GM21526 (cell line): ENCODE data around the gene PLS3.
"Not testable (repeated sequence)": the region's sequence is repeated elsewhere in the genome, so short reads cannot be mapped to it uniquely, and the experiment has no call there.

Experiments used
- ATAC-seq: cut with Tn5 transposase; IDR thresholded peaks from one replicate; pipeline ENCODE4 v1.9.1; 2021; ENCODE audit warnings: moderate library complexity; ENCODE audit not compliant: unreplicated experiment, low FRiP score

PLS3 gene, protein sequence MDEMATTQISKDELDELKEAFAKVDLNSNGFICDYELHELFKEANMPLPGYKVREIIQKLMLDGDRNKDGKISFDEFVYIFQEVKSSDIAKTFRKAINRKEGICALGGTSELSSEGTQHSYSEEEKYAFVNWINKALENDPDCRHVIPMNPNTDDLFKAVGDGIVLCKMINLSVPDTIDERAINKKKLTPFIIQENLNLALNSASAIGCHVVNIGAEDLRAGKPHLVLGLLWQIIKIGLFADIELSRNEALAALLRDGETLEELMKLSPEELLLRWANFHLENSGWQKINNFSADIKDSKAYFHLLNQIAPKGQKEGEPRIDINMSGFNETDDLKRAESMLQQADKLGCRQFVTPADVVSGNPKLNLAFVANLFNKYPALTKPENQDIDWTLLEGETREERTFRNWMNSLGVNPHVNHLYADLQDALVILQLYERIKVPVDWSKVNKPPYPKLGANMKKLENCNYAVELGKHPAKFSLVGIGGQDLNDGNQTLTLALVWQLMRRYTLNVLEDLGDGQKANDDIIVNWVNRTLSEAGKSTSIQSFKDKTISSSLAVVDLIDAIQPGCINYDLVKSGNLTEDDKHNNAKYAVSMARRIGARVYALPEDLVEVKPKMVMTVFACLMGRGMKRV

DNA sequence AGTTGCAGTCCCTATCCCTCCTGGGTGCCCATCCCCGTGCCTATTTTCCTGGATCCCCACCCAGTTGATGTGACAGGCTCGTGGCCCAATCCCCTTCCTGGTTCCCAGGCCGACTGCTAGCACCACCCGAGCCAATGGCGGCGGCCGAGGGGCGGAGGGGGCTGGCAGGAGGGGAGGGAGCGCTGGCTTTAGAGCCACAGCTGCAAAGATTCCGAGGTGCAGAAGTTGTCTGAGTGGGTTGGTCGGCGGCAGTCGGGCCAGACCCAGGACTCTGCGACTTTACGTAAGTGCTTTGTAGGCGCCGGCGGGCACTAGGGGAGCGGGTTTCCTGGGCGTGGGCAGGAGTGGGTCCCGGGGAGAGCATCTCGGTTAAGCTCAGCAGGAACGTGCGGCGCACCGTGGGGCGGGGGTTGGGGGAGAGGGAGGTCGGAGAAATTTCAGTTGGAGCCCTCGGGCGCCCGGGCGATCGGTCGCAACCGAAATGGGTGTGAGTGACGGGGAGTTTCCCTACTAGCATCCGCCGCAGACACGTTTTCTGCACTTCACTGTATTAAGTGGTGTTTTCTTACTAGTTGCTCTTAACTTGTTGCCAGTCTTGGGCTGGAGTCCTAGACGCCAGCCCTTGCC, at the start of gene PLS3:
Gene PLS3, plus strand, starts transcription at position 197 of the 627 bp plus-strand sequence. CDS start 49,077 bp downstream, outside the sequence.
- no peak for ATAC-seq

DNA sequence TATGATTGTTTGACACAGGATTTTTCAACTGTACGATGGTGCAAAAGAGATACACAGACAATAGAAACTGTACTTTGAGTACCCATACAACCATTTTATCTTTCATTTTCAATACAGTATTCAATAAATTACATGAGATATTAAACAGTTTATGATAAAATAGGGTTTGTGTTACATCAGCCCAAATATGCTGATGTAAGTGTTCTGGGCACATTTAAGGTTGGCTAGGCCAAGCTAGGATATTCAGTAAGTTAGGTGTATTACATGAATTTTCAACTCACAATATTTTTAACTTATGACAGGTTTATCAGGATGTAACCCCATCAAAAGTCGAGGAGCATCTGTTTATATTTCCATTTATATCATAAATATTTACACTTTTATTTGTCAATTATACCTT, 42.9 kb upstream of the PLS3 start:
- no peak for ATAC-seq

- no peak for ATAC-seq
Observed at GRCh38 chrX:115521741-115522140, 39.2 kb upstream of the PLS3 start.

DNA sequence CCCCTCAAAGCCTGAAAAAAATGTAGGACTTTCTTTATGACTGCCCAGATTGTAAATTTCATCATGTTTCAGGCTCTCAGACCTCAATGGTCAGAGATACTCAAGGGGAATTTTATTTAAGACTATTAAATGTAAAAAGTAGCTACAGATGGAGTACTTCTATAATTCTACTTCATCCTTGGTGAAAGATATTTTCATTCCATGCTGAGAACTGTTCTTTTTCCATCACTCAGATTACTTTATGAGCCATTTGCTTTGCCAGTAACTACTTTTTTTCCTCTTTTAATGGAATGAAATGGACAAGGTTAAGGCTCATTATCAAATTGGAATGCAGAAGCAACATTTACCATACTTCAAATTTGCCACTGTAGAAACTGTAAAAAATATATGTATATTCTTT, 38.0 kb upstream of the PLS3 start:
- ATAC-seq: no peak

DNA sequence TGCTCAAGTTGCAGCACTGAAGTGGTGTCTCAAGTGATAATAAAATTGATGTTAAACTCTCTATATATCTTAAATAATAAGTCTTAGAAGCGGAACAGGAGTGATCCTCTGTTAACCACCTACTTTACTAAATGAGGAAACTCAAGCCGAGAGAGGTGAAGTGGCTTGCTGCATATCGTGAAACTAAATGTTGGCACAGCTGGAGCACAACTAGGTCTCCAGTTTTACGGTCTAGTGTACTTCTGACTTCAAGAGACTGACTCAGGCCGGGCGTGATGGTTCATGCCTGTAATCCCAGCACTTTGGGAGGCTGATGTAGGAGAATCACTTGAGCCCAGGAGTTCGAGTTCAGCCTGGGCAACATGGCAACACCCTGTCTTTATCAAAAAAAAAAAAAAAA, 35.5 kb upstream of the PLS3 start:
- no peak for ATAC-seq

DNA sequence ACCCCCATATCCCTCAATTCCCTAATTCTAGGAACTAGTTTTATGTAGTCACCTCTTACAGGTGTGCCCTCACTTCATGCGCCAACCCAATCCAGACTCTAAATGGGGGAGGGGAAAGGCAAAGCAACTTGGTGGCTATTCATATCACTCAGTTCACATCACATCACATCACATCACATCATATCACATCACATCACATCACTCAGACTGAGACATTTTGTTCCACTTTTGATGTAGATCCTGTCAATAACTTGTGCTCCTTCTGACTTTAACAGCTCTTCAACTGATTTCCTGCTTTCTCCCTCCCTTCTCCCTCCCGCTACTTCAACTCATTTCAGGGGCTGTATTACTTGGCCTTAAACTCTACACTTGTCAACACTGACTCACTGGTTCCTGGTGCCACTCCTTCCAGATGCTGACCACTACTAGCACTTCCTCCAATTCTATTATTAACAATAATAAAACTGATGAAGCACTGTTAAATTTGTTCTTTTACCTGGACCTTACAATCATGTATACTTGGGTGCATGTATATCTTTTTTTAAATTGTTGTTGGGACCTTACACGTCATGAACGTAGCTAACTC, 29.1 kb upstream of the PLS3 start:
- ATAC-seq: no peak

DNA sequence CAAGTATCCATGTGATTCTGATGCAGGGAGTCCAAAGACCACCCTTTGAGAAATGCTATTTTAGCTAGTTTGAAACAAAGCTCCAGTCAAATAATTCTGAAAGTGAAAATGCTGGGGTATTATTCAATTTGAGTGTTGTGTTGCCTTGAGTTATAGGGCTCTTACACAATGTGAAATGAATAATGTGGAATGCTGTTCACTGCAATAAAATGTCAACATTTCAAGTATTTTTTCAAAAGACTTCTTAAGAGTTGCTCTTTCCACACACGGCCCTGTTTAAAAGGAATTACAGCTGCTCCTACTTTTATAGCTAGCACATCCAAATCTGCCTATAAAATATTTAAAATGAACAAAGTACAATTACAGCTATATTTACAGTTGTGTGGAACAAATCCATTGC, 27.5 kb upstream of the PLS3 start:
- ATAC-seq: no peak

GRCh38 chrX:115534383-115534782, 26.6 kb upstream of the PLS3 start:
- ATAC-seq: no peak

- no peak for ATAC-seq
Observed at GRCh38 chrX:115535421-115535820, 25.6 kb upstream of the PLS3 start.

DNA sequence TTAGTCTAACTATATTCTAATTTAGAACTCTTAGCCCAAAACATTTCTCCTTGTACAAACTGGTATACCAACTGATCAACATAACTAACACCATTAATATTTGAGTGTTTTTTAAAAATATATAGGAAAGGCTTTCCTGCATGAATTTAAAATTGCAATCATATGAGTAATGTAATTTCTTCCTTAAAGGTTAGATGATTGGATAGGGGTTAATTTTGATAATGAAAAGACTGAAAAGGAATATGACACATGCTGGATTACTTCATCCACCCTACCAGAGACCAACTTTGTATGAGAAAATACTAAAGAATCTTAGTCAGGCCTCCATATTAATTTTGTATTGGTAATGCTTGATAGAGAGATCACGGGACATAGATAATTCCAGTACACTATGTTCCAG, 25.1 kb upstream of the PLS3 start:
- ATAC-seq: no peak

DNA sequence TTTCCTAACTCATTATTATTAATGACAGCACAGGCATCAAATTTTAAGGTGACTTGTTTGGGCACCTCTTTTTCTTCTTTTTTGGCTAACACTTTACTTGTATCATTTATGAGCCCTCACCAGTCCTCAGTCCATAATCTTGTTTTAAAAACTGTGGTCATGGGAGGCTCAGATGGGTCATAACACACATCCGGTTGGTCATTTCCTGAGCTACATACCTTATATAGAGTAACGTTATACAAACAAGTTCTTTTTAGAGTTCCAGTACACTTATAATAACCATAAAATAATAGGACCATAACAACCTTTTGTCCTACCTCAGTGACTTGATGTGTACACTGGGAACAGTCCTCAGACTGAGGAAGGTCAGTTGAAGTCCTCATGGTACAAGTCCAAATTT, 21.1 kb upstream of the PLS3 start:
- no peak for ATAC-seq

GRCh38 chrX:115541045-115541444, 19.9 kb upstream of the PLS3 start:
- not testable (repeated sequence) for ATAC-seq

DNA sequence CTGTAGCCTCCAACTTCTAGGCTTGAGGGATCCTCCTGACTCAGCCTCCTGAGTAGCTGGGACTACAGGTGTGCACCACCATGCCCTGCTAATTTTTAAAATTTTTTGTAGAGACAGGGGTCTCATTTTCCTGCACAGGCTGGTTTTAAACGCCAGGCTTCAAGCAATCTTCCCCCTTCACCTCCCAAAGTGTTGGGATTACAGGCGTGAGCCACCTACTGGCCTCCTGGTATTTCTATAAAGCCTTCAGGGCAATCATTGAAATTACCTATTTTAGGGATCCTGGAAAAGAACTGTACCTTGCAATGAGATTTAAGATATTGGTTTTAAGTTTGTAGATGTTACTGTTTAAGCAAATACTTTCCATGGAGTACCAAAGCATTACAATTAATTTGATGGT, 13.5 kb upstream of the PLS3 start:
- ATAC-seq: no peak

GRCh38 chrX:115549008-115549407, 12.0 kb upstream of the PLS3 start:
- ATAC-seq: no peak

DNA sequence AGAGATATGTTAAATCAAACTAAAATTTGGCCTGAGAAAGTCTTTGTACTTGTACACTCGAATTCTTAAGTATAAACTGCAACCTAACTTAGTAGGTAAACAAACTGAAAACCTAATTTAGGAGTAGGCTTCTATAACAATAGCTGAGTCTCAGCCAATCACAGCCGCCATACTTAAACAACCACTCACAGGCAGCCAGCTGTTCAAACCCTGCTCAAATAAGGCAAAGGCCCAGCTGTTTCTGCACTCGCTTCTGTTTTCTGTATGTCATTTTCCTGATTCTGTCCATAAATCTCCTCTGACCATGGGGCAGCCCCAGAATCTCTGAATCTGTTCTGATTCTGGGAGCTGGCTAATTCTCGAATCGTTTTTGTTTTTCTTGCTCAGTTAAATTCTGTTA, 7.8 kb upstream of the PLS3 start:
- no peak for ATAC-seq

GRCh38 chrX:115559672-115560071, 1.3 kb upstream of the PLS3 start:
- ATAC-seq: no peak

GRCh38 chrX:115560211-115560977, 580 bp upstream of the PLS3 start:
- ATAC-seq: no peak

GRCh38 chrX:115561605-115562479, 868 bp downstream of the PLS3 start:
- ATAC-seq: no peak

- ATAC-seq: no peak
Observed at GRCh38 chrX:115562480-115562847, 1.5 kb downstream of the PLS3 start.
